NK-92 treated with Interleukin-12 subunit alpha and Interleukin-12 subunit beta, amount 100 ng/mL, for 24 hours (cell line): ENCODE measurements around the gene ARID3A.
"Not testable (repeated sequence)": the region's sequence is repeated elsewhere in the genome, so short reads cannot be mapped to it uniquely, and the experiment has no call there.

Experiments used
- DNase-seq: peaks from one replicate; lab custom pipeline; 2025; lab: John Stamatoyannopoulos, UW

Gene ARID3A

DNA sequence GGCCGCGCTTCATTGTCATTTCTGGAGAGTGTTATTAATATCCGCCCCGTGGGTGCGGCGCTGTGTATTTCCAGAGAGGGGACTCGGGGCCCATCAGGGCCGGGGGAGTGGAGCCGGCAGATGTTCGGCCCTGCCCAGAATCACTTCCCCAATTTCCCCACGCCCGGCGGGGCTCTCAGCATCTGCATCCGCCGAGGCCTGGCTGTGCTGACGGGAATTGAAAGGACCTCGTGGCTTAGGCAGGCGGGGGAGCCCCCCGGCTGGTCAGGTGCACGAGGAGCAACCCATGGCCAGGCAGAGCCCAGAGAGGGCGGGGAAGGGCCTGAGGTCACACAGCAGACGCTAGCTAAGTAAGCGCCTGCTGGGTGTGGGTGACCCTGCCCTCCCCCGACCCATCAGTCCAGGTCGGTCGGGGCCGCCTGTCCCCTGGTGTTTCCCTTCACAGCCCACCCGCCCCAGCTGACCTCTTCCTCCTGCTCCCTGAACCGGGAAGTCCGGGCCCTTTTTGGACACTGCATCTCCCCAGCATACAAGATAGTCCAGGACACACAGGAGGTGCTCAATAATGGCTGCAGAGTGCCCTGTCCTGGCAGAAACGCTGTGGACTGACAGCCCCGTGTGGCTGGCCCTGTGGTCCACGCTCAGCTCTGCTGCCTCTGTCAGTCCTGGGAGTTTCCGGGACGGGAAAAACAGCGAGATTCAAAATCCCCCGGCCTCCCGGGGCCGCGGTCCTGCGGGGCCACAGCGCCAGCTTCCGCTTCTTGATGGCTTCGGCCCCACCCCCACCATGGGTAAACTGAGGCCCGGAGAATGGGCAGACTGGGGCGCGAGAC lies 22.1 kb downstream of the ARID3A start:
- no peak for DNase-seq

DNA sequence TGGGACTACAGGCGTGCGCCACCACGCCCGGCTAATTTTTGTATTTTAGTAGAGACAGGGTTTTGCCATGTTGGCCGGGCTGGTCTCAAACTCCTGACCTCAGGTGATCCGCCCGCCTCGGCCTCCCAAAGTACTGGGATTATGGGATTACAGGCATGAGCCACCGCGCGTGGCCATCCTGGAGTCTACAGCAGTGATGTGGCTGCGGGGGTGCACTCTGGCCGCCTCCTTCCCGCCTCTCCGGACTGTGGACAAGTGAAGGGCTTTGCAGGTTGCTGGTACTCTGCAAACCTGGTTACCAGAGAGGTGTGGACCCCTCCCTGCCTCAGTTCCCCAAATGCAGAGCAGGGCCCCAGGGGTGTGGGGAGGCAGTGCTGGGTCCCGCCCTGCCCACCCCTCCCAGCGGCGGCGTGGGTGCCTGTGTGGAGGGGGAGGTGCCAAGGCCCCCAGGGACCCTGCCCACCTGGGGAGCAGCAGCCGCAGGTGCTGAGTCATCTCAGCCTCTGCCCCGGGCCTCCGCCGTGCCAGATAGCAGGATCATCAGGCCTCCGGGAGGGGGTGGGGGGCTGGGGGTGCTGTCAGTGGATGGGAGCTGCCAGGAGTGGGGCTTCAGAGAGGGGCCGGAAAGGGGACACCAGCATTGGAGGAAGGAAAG lies 23.1 kb downstream of the ARID3A start:
- no peak for DNase-seq

DNA sequence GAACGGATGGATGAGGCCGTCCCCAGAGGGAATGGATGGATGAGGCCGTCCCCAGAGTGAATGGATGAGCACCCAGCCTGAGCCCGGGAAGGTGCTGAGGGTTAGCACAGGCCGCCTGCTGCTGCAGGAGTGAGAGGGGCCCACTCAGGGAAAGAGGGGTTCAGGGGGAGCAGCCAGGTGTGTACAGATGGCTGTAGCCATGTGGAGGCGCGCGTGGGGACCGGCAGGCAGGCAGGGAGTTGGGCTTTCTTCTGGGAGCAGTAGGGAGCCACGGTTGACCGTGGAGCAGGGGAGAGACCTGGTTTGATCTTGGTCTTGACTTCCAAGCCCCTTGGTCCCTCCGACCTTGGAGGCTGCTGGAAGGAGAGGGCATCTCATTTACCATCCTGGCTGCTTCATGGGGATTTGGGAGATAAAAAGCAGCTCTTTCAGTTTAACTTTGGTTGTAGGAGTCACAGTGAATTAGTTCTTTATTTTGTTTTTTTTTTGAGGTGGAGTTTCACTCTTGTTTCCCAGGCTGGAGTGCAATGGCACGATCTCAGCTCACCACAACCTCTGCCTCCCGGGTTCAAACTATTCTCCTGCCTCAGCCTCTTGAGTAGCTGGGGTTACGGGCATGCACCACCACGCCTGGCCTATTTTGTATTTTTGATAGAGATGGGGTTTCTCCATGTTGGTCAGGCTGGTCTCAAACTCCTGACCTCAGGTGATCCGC lies 24.7 kb downstream of the ARID3A start:
- no peak for DNase-seq

DNA sequence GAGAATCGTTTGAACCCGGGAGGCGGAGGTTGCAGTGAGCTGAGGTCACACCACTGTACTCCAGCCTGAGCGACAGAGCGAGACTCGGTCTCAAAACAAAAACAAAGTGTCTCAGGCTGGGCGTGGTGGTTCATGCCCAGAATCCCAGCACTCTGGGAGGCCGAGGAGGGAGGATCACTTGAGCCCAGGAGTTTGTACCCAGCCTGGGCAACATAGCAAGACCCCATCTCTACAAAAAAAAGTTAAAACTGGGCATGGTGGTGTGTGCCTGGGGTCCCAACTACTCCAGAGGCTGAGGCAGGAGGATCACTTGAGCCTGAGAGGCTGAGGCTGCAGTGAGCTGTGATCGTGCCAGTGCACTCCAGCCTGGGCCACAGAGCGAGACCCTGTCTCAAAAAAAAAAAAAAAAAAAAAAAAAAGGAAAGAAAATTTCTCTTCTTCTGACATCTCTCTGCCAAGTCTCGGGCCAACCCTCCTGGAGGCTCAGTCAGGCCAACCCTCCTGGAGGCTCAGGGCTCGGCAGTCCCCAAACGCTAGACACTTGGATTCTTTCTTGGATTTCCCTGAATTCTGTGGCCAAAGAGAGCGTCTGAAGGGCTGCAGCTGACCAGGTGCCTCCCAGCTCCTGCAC lies 26.3 kb downstream of the ARID3A start:
- no peak for DNase-seq

DNA sequence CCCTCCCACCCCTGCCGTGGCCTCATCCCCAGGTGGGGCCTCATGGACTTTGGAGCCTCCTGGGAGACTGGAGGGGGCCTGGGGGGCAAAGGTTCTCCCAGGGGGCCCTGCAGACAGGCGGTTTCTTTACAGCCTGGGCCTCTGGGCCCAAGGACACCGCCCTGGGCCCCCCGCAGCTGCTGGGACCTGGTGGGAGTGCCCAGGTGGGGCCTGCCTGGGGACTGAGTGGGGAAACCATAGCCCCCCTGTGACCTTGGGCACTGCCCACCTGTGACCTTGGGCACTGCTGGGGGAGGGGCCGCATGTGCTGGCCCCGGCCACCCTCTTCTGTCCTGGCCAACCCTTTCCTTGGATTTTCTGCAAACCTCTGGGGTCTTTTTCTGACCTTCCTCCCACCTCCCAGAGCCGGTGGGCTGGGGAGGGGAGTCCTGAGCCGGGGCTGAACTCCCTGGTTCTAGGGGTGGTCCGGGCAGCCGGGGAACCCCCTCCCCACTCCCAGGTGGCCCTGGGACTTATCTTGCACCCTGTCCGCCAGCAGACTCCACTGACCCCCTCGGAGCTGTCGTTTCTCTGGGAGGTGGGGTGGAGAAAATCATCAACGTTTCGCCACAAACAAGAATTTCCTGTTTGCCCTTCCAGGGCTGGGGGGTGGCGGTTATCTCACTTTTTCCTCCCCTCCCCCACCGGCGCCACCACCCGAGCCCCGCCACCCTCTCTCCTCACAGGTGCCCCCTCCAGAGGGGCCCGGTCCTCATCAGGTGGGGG lies 27.0 kb downstream of the ARID3A start:
- no peak for DNase-seq

DNA sequence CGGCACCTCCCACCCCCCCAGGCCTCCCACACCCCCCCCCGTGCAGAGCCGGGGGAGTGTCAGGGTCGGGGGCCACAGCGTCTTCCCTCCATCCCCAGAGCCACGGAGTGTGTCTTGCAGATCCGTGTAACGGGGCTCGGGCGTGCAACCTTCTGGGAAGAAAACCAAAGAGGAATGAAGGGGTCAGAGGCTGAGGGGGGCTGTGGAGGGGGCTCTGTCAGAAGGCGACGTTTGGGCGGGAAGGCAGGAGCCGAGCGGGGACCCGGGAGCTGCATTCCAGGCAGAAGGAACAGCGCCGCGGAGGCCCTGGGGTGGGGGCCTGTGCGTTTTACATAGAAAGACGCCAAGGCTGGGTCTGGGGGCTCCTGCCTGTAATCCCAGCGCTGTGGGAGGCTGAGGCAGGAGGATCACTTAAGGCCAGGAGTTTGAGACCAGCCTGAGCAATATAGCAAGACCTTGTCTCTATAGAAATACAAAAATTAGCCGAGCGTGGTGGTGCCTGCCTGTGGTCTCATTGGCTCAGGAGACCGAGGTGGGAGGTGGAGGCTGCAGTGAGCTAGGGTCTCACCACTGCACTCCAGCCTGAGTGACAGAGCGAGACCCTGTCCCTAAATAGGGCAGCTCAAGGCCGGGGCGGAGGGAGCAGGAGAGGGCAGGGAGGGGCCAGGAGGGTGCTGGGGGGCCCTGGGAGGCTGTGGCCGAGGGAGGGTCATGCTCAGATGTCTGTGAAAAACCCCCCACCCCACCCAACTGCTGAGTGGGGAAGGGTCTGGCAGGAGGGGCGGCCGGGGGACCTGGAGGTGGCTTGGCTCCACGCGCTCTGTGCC lies 27.8 kb downstream of the ARID3A start:
- no peak for DNase-seq

DNA sequence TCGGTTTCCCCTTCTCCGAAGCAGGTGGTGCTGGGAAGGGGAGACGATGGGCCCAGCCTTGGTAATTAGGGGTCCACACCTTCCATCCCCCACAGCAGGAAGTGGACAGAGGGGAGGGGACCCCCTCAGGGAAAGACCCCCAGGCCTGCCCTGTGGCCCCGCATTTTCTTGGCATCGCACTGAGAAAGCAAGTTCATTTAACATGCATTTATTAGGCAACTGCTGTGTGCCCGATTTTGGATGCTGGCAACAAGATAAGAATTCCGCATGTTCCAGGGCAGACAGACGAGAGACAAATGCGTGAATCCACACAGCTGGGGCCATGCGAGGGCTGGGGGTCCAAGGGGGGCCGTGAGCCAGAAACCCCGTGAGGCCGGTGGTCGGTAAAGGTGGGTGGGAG lies 28.4 kb downstream of the ARID3A start:
- DNase-seq, result no peak

DNA sequence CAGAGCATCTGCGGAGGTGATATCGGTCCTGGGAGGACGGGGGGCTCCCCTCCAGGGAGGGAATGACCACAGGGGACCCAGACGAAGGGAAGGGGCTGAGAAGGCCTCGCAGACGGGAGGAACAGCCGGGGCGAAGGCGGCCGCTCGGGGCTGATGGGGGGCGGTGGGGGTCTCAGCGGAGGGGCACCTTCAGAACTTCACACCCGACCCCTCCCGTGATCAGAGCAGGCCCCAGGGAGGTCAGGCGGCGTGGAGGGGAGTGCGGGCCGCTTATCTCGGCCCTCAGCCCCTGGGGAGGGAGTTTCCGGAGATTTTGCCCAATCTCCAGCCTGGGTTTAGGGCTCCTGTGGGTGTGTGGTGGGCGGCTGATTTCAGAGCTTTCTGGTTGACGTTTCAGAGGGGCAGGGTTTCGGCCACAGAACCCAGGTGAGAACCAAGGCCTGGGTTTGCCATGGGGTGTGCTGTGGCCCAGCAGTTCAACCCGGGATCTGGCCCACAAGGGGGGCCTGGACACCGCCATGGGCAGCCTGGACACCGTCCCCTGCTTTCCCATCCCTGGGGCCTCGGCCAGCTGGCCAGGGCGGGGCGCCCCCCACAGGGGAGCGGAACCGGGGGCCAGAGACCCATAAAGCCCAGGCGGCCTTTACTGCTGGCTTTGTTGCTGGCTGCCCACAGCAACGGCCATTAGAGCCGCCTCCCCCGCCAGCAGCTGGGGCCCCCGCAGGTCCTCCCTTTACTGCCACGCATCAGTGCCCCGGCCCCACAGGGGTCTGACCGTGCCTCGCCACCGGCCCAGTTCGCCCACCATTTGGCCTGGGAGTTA lies 29.0 kb downstream of the ARID3A start:
- DNase-seq, result no peak

DNA sequence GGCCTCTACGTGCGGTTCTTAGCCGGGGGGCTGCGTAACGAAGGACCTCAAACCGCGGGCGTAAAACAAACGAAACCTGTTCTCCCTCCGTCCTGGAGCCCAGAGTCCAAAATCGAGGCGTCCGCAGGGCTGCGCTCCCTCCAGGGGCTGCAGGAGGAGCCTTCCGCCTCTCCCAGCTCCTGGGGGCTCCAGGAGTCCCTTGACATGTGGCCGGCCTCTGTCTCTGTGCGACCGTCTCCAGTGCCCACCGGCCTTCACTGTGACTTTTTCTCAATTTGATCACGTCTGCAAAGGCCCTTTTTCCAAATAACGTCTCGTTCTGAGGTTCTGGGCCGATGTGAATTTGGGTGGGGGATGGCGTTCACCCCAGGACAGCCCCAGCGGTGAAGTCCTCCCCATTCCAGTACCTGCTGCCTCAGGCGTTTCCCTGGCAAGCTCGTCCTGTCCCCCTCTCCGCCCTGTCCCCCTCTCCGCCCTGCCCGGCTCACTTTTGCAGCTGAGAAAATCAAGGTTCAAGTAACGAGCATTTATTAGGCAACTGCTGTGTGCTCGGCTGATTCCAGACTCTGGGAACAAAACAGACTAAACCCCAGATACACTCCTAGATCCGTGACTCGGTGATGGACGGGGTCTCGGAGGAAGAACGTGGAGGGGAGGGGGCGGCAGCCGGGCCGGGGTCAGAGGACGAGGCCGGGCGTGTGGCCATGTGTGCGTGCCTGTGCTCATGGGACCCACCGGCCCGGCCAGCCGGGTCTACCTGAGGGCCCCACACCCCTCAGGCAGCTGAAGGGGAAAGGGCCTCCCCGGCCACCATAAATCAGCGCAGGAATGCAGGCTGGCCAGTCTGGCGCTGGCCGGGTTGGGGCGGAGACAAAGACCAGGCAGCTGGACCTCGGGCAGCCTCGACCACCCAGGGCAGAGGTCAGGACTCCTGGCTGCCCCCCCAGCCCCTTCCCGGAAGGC lies 30.2 kb downstream of the ARID3A start:
- DNase-seq, result no peak

DNA sequence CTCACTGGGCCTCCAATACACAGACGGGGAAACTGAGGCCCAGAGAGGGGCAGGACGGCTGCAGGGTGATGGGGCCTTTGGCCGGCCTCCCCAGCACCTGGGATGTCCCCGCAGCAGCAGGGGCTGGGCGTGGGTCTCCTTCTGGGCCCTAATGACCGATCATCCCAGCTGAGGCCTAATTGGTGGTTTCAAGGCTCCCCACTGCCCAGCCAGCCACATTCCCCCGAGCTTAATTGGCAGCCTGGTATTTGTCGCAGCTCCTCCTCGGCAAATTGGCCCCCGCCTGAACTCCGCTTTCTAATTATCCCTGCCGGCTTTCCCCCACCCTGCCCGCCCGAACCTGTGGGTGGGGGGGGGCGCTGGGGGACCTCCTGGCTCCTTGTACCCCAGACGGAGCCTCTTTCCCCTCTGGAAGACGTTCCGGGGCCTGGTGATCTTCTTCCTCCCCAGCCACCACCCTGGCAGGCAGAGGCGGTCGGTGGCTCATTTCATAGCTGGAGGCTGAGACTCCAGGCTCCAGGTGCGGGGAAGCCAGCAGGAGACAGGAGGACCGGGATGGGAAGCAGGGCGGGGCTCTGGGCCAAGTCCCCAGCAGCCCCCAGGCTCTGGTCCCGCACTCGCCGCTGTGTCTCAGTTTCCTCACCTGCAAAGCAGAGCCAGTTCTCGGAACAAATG lies 31.1 kb downstream of the ARID3A start:
- DNase-seq, result no peak

DNA sequence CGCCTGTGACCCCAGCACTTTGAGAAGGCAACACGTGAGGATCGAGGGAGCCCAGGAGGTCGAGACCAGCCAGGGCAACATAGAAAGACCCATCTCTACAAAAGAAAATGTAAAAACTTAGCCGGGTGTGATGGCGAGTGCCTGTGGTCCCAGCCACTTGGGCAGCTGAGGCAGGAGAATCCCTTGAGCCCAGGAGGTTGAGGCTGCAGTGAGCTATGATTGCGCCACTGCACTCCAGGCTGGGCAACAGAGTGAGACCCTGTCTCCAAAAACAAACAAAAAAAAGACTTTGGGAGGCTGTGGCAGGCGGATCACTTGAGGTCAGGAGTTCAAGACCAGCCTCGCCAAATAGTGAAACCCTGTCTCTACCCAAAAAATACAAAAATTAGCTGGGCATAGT lies 31.7 kb downstream of the ARID3A start:
- not testable (repeated sequence) for DNase-seq

DNA sequence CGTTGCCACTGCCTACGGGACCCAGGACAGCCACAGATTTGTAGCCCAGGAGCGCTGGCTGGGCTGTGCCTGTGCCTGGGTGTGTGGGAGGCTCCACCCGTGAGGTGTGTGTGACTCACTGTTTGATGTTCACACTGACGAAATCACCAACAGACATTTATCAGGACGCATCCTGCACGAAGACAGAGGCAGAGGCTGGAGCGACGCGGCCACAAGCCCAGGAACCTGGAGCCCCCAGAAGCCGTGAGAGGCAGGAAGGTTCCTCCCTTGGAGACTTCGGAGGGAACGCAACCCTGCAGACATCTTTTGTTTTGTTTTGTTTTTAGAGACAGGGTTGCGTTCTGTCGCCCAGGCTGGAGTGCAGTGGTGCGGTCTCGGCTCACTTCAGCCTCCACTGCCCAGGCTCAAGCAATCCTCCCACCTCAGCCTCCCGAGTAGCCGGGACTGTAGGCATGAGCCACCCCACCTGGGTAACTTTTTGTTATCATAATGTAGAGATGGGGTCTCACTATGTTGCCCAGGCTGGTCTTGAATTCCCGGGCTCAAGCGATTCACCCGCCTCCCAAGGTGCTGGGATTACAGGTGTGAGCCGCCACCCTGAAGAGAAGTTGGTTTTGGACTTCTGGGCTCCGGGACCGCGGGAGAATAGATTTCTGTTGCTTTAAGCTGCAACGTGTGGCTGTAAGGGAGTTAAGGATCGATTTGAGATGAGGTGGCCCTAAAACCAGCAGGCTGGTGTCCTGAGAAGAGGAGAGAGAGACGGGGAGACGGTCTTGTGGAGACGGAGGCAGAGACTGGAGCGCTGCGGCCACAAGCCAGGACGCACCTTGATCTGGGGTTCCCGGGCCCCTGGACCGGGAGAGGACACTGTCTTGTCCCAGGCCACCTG lies 33.4 kb downstream of the ARID3A start:
- DNase-seq, result no peak

DNA sequence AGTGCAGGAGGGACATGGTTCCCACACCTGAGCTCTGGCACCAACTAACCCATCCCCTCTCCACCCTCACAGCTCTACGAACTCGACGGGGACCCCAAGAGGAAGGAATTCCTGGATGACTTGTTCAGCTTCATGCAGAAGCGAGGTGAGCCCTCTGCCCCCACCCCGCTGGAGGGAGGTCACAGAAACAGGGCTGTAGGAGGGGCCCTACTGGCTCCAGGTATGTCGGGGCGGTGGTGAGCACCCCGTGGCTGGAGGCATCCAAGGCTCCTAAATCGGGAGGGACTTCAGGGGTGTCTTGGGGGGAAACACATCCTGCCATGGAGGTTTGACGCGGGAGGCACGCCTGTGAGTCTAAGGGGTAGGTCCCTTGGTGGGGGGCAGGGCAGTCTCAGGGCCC lies 34.2 kb downstream of the ARID3A start:
- DNase-seq, result no peak

DNA sequence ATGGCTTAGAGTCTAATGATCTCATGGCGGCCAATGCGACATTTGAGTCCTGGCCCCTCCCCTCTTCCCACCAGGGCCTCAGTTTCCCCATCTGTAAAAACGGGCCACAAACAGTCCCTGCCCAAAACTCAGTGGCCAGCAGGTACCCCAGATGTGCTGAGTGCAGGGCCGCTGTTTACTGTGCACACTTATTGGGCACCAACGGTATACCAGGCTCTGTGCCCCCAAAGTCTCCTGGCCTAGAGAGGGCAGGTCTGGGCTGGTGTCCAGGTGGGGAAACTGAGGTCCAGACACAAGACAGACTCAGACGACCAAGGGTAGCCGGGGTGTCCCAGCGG lies 34.7 kb downstream of the ARID3A start:
- DNase-seq, result no peak

DNA sequence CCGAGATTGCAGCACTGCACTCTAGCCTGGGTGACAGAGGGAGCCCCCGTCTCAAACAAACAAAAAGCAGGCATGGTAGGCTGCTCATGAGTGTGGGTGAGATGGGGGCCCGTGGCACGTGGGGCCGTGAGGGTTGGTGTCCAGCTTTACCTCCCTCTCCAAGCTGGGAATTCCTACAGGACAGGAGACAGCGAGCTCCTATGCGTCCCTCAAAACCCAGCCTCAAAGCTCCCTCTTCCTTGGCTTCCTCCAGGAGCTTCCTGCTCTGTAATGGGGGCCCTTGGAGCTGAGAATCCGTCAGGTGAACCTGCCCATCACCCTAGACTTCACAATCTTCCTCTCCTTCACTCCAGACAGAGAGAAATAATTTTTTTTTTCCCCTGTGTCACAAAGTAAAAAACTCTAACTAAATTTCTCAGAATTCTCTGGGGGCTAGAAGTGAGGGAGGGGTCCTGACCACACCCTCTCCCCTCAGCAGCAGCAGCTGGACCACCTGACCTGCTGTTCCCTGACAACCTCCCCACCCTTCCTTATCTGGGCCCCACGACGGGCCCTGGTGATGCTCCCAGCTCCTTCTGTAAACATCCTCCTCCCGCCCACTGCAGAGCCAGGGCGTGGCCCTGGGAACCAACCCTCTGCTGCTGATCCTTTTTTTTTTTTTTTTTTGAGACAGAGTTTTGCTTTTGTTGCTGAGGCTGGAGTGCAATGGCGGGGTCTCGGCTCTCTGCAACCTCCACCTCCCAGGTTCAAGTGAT lies 36.2 kb downstream of the ARID3A start:
- no peak for DNase-seq

DNA sequence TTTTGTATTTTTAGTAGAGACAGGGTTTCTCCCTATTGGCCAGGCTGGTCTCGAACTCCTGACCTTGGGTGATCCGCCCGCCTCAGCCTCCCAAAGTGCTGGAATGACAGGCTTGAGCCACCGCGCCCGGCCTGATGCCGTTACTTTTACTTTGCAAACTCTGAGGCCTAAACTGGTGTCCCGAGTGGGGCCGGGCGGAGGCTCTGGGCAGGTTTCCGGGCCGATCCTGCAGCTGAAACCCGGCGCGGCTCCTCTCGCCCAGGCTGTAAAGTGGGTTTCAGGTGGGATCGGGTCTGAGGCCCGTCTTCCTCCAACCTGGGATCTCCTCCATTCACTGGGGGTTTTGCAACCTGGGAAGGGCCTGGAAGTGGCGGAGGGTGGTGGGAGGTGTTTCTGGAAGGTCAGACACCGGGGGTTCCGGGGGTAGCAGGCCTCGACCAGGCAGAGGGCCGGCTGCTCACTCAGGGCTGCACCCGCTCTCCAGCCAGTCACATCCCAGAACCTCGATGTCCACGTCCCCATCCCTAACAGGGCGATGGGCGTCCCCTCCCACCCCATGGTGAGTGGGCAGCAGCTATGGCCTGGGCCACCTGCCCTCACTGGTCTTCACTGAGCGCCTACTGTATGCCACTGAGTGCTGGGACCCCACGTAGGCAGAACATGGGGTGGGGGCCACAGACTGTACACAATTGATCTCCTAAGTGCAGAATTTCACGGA lies 37.0 kb downstream of the ARID3A start:
- no peak for DNase-seq
